Urinary bladder (tissue), 4 donors: ENCODE measurements around the gene DNMBP. TPM values are rescaled to one million over a fixed set of nuclear protein-coding genes. Genes with fewer than 3 reads are reported as not detected.

Experiments used
- DNase-seq: peaks from one replicate; pipeline ENCODE4 v3.0.0-alpha.2; 2015; ENCODE audit errors: extremely low spot score
- H3K27ac ChIP-seq: one replicate; pipeline ENCODE4 v1.5.1; 2013; ENCODE audit warnings: low read depth, mild to moderate bottlenecking, moderate library complexity
- H3K36me3 ChIP-seq: one replicate; pipeline ENCODE4 v1.6.1; 2013; ENCODE audit warnings: mild to moderate bottlenecking, moderate library complexity; ENCODE audit not compliant: insufficient read depth
- H3K4me1 ChIP-seq: one replicate; pipeline ENCODE4 v1.6.1; 2013; ENCODE audit warnings: mild to moderate bottlenecking, moderate library complexity; ENCODE audit not compliant: insufficient read depth
- H3K4me3 ChIP-seq: one replicate; pipeline ENCODE4 v1.5.1; 2013; ENCODE audit warnings: low read depth, low read length
- WGBS: extraction: QIAGEN DNeasy Blood & Tissue Kit; methylation state at CpG from one replicate; pipeline ENCODE4 v1.1.7; 2013; 5-methylcytosine and 5-hydroxymethylcytosine counted together
- polyA plus RNA-seq: library from polyadenylated mRNA; stranded (reverse); fragments of 200-250 nt; gene quantifications from one replicate; pipeline ENCODE4 v1.2.3, GENCODE V29; 2013
- total RNA-seq: library from RNA; depleted of rRNA; stranded (reverse); fragments of >200 nt; gene quantifications from one replicate; pipeline ENCODE4 v1.2.3, GENCODE V29; 2014
- donor health status: healthy with polysubstance abuse.
- donor health status: healthy.

Gene DNMBP
- total and polyA plus RNA-seq, 2 donors = 26.2 to 31.8 TPM

DNA sequence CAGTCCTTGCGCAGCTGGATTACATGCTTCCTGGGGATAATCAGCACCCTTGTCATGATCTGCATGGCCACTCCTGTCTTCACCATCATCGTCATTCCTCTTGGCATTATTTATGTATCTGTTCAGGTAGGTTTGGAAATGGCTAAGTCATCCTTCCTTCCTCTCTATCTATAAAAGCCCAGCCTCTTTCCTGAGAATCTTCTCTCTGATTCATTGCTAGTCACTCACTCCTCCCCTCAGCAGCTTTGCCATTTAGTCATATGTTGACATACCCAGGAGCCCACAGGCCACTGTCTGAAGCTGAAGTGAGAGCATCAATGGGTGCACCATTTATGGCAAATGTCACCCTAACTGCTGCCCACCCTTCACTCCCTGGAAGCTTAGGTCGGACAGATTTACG is 175.3 kb downstream of the DNMBP start:
- 90% methylated on average over 4 of the region's 4 CpGs for WGBS
- Histone ChIP-seq H3K4me3 (no peak overlapping the region), H3K27ac (no peak overlapping the region), H3K4me1 (peaks cover 1% of the 10 kb centered on the region), H3K36me3 (no peaks in the 10 kb centered on the region)
- no peak for DNase-seq

DNA sequence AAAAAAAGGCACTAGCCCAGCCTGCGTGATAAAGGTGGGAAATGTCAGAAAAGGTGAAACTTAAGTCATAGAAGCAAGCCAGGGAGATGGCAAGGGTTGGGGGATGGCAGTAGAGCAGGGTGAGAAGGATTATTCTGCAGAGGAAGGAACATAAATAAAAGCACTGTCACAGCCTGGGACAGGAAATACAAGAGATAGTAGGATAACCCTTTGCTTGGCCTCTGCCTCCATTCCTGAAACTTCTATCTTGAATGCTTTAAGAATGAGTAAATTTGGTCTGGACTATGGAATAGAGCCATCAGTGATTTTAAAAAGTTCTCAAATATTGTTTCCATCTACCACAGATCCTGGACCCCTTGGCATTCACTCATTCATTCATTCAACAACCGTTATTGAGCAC is 177.3 kb downstream of the DNMBP start:
- H3K4me1 ChIP-seq = peaks cover 1% of the 10 kb centered on the region
- no peak overlapping the region for H3K4me3 ChIP-seq
- H3K36me3 ChIP-seq = no peaks in the 10 kb centered on the region
- DNase-seq = no peak
- WGBS = 82% methylated on average over 2 of the region's 2 CpGs
- H3K27ac ChIP-seq = no peak overlapping the region

DNA sequence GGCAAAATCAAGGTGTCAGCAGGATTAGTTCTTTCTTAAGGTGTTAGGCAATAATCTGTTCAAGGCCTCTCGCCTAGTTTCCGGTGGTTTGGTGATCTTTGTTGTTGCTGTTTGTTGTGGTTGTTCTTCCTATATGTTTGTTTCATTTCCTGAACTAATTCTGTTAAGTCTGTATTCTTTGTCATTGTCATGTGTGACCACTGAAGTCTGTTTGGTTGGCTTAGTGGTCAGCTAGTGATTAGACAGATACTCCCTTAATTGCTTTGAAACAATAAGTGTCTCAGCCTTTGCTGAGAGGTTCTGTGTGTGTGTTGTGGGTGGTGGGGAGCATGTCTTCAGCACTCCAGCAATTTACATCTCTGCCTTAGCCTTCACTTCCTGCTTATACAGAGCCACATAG is 181.3 kb downstream of the DNMBP start:
- H3K36me3 ChIP-seq = no peaks in the 10 kb centered on the region
- H3K27ac ChIP-seq = no peak overlapping the region
- H3K4me1 ChIP-seq = peaks cover 1% of the 10 kb centered on the region
- no peak for DNase-seq
- WGBS = 92% methylated on average over 2 of the region's 2 CpGs
- no peak overlapping the region for H3K4me3 ChIP-seq

DNA sequence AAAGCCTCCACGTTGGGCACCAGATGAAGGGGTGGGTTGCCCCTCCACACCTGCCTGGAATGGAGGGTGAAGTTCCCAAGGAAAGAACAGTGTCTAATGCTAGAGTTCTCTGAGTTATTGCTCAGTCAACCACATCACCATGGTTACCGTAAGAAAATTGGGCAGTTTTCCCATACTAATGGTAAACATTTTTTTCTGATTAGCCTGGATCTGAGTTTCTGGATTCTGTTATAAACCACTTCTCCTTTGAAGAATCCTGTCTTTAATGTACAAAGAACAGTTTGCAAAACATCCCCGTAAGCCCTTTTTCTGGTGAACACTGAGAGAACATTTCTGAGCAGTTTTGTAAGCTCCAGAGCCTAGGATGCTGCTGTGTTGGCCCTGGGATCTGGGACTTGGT is 181.8 kb downstream of the DNMBP start:
- Histone ChIP-seq H3K4me1 (peaks cover 1% of the 10 kb centered on the region), H3K4me3 (no peak overlapping the region), H3K36me3 (no peaks in the 10 kb centered on the region), H3K27ac (no peak overlapping the region)
- no peak for DNase-seq
- 82% methylated on average over 3 of the region's 3 CpGs for WGBS

Other genes starting within 250 kb of the DNMBP start
- 2.3 TPM for gene ABCC2, start 227.3 kb downstream of the DNMBP start, total RNA-seq
- 2.4 TPM for gene ABCC2, start 227.3 kb downstream of the DNMBP start, polyA plus RNA-seq
- gene CPN1, start 71.9 kb upstream of the DNMBP start, total RNA-seq = 0.16 TPM
- gene CPN1, start 71.9 kb upstream of the DNMBP start, polyA plus RNA-seq = 0.05 TPM
- 33.7 TPM for gene ERLIN1, start 176.1 kb upstream of the DNMBP start, total RNA-seq
- gene ERLIN1, start 176.1 kb upstream of the DNMBP start, polyA plus RNA-seq = 23.7 TPM
- 27.2 TPM for gene CHUK, start 219.6 kb upstream of the DNMBP start, total RNA-seq
- gene CHUK, start 219.6 kb upstream of the DNMBP start, polyA plus RNA-seq = 13.4 TPM